Measurements from ENCODE around the gene LHX4.

LHX4 gene

DNA sequence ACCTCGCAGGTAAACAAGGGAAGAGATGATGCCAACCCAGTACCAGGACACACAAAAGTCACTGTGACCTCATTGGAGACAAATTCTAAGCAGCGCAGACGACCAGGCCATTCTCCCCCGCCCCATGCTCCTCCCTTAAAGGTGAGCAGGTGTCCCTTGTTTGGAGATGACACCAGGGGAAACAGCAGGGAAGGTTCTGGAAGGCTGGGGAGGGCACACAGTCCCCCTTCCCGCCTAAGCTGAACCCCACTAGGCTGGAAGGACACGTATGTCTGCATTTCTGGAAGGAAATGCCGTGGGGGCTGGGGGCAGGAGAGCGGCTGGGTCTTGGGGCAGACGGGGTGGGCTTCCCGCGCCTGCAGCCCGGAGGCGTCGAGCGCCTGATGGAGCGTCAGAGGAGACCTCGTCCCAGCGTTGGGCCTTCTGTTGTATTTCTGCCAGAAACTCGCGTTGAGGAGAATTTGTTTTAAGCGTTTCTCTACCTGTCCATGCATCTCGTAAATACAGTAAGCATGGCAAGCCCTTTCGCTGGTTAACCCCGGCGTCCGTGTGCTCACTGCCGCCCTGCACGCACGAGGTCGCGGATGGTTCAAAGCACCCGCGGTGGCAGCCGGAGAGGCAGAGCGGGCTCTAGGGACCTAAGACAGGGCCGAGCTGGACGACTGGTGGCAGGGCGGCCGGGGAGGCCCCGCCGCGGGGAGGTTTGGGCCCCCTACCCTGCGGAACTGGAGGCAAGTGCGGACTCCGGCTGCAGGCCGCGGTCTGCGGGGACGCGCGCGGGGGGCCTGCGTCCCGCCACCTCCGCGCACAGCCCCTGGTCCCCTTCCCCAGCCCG lies 1.2 kb upstream of the LHX4 start:
- no peak for TF ChIP-seq CTCF (IDR thresholded peaks at IDR 0.05; ENCODE audit: low read depth, low read length)

GRCh38 chr1:180230416-180230790 lies 339 bp downstream of the LHX4 start:
- TF ChIP-seq CTCF (IDR thresholded peaks at IDR 0.05; ENCODE audit: low read depth, low read length): no peak
- DNase-seq (ENCODE audit: extremely low read depth, low read depth): no peak

More for the DNA sequence above, 1.2 kb upstream of the LHX4 start:
- DNase-seq (ENCODE audit: extremely low read depth, low read depth): no peak

DNA sequence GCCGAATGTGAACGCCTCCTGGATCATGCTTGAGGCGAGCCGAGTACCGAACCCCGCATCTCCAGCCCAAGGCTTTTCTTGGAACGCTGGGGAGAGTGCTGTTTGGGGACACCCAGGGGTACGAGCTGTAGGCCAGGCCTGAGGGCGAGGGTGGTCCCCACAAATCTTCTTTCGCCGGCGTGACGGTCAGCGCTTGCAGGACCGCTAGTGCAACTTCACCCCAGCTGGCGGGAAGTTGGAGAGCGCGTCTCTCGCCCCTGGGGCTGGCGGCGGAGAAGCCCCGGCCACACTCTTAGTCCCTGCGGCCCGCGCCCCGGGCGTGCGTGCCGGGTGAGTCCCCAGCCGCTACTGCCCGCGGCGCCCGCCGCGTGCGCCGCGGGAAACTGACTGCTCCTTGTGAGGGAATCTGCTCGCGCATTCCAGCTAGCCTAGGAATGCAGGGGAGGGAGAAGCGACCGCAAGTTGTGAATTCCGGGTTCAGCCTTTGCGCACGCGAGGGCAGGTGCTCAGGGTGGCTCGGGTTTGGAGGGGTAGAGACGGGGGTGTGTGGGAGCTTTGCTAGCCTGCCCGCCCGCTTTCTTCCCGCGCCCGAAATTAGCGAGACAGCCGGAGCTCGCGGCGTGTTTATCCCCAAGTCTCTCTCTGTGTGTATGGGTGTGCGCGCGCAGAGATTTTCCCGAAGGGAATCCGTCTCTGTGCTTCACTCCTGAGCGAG lies 884 bp downstream of the LHX4 start:
- no peak for DNase-seq (ENCODE audit: extremely low read depth, low read depth)
- no peak for TF ChIP-seq CTCF (IDR thresholded peaks at IDR 0.05; ENCODE audit: low read depth, low read length)

DNA sequence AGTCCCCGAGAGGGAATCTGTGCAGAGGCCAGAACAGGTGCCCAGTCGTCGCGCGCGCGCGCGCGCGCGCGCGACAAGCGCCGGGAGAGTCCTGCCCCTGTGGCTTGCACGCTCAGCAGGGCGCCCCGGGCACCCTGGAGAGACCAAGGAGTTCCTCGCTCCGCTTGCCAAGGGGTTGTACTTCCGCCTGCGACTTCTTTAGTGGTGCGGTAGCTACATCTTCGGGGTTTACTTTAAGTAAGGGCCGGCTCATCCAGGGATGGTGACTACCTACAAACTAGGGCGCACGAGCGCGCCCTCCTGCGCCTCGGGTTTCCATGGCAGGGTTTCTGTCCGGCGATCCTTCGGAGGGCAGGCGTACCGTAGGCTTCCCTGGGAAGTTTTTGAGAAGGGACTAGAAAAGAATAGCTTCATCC lies 1.4 kb downstream of the LHX4 start:
- DNase-seq (ENCODE audit: extremely low read depth, low read depth): no peak
- TF ChIP-seq CTCF (IDR thresholded peaks at IDR 0.05; ENCODE audit: low read depth, low read length): no peak

- DNase-seq (ENCODE audit: extremely low read depth, low read depth): no peak
- TF ChIP-seq CTCF (IDR thresholded peaks at IDR 0.05; ENCODE audit: low read depth, low read length): no peak
Observed at GRCh38 chr1:180231936-180232335, 1.9 kb downstream of the LHX4 start.

DNA sequence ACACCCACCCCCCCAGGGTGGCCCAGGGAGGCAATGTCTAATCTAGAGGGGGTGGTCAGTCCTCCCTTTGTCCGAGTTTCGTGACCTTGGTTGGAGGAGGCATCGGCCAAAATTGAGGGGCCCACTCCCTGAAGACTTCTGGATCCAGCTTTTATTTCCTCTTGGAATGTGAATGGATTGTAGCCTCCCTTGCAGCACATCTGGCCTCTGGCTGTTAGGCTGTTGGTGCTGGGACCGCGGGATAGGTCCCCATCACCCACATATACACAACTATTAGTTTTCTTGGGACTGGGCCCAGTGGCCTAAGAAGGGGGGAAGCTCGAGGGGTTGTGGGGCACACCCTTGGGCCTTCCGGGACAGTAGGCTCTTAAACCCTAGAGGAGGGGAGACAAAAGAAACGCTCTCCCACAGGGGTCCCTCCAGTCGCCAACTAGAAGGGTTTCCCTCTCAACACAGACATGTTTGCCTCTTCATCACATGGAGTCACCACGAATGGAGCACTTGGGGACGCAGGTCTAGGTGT lies 2.5 kb downstream of the LHX4 start:
- no peak for DNase-seq (ENCODE audit: extremely low read depth, low read depth)
- no peak for TF ChIP-seq CTCF (IDR thresholded peaks at IDR 0.05; ENCODE audit: low read depth, low read length)
